ENCODE results near the gene MMP17. TPM values are rescaled to one million over a fixed set of nuclear protein-coding genes. Genes with fewer than 3 reads are reported as not detected.

The MMP17 gene
- total RNA-seq, 1 donor from 2014 or later, result 5.2 TPM

DNA sequence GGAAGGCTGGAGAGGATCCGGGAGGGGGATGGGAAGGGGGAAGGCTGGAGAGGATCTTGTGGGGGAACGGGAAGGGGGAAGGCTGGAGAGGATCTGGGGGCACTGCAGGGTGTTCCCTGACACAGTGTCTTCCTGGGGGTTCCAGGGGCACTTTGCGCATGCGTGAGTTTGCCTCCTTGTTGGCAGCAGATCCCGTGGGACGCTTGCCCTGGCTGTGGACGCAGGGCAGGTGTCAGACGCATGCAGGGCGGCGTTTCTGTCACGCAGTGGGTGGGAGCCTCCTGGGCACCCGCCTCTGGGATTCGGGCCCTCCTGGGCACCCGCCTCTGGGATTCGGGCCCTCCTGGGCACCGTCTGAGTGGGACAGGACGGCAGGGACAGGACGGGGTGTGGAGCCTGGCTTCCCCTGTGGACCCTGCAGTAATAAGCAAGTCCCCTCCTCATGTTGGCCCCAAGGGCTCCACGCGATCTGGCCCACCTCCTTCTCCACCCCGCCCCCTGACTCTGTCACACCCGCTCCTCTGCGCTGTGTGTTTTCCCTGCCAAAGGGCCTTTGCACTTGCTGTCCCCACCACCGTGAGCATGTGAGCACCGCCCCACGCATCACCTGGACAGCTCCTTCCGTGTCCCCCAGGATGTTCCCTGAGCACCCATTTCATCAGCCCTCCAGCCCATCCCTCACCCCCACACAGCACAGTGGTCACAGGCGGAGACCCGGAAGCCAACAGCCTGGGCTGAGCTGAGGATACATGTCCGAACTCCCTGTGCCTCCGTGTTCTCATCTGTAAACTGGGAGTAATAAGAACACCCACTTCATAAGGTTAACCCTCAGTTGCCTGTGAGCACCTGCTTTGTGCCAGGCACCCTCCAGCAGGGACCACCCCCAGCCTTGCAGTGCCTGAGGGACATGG lies 4.4 kb downstream of the MMP17 start:
- Histone ChIP-seq H3K9me3 (no peaks in the 10 kb centered on the region), H3K4me1 (peaks cover 41% of the 10 kb centered on the region), H3K36me3 (no peaks in the 10 kb centered on the region), H3K4me3 (peak overlapping the region; percentile 34 to 41), H3K27ac (peak overlapping the region; percentile 70), H3K27me3 (no peaks in the 10 kb centered on the region)
- no peak for DNase-seq (ENCODE audit: extremely low spot score in 2 of 2)
- TF ChIP-seq POLR2A (IDR thresholded peaks at IDR 0.05) (no peak), POLR2AphosphoS5 (IDR thresholded peaks at IDR 0.05; ENCODE audit: insufficient read depth in 1 of 2, low read depth in 1 of 2) (peak in 1 of 2 donors; percentile 29)
- TF ChIP-seq, protein P1, sequence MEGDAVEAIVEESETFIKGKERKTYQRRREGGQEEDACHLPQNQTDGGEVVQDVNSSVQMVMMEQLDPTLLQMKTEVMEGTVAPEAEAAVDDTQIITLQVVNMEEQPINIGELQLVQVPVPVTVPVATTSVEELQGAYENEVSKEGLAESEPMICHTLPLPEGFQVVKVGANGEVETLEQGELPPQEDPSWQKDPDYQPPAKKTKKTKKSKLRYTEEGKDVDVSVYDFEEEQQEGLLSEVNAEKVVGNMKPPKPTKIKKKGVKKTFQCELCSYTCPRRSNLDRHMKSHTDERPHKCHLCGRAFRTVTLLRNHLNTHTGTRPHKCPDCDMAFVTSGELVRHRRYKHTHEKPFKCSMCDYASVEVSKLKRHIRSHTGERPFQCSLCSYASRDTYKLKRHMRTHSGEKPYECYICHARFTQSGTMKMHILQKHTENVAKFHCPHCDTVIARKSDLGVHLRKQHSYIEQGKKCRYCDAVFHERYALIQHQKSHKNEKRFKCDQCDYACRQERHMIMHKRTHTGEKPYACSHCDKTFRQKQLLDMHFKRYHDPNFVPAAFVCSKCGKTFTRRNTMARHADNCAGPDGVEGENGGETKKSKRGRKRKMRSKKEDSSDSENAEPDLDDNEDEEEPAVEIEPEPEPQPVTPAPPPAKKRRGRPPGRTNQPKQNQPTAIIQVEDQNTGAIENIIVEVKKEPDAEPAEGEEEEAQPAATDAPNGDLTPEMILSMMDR (IDR thresholded peaks at IDR 0.05), result no peak
- intact Hi-C loops (cut with DNase I), result no loop called here

DNA sequence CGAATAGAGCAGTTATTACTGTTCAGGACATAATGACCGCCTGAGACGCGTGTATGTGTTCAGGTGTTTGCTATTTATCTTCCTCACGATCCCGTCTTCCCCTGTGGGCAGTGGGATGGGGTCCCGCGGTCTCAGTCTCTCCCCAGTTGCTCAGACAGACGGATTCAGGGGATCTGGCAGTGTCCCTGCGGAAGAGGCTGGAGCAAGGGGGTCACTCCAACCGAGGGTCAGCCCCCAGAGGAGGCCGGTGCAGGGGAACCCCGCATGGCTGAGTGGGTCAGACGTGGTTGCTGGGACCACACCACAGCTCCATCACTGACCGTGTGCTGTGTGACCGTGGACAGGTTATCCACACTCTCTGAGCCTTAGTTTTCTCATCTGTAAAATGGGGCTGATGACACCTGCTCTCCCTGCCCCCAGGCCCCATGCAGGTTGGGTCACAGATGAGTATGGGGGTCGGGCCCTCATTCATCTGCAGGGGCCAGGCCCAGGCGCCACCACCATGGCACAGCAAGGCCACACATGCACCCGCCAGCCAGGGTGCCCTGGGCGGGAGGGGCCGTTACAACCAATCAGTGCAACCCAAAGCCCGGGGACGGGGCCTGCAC lies 5.2 kb downstream of the MMP17 start:
- H3K4me3 ChIP-seq, result no peak overlapping the region
- no peaks in the 10 kb centered on the region for H3K27me3 ChIP-seq
- no peaks in the 10 kb centered on the region for H3K9me3 ChIP-seq
- peaks cover 35% of the 10 kb centered on the region for H3K4me1 ChIP-seq
- TF ChIP-seq, protein P1 (IDR thresholded peaks at IDR 0.05), result no peak
- TF ChIP-seq POLR2A (IDR thresholded peaks at IDR 0.05), result no peak
- TF ChIP-seq POLR2AphosphoS5 (IDR thresholded peaks at IDR 0.05; ENCODE audit: insufficient read depth in 1 of 2, low read depth in 1 of 2), result no peak
- intact Hi-C loops (cut with DNase I), result no loop called here
- H3K36me3 ChIP-seq, result no peaks in the 10 kb centered on the region
- no peak overlapping the region for H3K27ac ChIP-seq
- DNase-seq (ENCODE audit: extremely low spot score in 2 of 2), result no peak

DNA sequence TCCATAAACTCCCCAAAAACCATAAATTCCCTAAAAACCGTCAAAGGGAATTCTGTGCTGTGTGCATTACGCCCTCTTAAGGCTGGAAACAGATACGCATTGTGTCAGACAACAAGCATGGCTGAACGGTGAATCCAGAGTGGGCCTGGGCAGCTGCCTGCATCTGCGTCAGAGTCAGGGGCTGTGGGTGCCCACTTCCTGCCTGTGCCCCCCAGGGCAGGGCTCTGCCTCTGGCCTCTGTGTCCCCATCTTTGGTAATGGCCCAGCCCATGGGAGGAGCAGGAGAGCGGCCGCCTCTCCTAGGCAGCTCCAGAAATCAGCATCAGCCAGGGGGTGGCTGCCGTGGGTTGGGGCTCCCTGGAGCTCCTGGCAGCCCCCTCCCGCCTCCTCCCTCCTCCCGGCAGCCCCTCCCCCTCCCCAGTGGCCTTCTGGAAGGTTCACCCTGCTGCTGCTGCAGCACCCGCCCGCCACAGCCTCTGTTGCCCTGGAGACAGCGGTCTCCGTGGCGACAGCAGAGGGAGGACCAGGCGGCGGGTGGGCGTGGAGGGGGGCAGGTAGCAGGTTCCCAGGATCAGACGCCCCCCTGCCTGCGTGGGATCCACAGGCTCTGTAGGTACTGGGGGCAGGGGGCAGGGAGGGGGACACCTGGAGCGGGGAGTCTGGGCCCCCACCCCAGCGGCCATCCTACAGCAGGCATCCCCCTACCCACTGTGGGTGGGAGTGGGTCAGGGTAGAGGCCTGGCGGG lies 5.9 kb downstream of the MMP17 start:
- Histone ChIP-seq H3K36me3 (no peaks in the 10 kb centered on the region), H3K27me3 (no peaks in the 10 kb centered on the region), H3K4me3 (no peak overlapping the region), H3K4me1 (peaks cover 30% of the 10 kb centered on the region), H3K27ac (no peak overlapping the region), H3K9me3 (no peaks in the 10 kb centered on the region)
- DNase-seq (ENCODE audit: extremely low spot score in 2 of 2), result no peak
- TF ChIP-seq, protein P1 (IDR thresholded peaks at IDR 0.05), result no peak
- no peak for TF ChIP-seq POLR2AphosphoS5 (IDR thresholded peaks at IDR 0.05; ENCODE audit: insufficient read depth in 1 of 2, low read depth in 1 of 2)
- intact Hi-C loops (cut with DNase I), result no loop called here

DNA sequence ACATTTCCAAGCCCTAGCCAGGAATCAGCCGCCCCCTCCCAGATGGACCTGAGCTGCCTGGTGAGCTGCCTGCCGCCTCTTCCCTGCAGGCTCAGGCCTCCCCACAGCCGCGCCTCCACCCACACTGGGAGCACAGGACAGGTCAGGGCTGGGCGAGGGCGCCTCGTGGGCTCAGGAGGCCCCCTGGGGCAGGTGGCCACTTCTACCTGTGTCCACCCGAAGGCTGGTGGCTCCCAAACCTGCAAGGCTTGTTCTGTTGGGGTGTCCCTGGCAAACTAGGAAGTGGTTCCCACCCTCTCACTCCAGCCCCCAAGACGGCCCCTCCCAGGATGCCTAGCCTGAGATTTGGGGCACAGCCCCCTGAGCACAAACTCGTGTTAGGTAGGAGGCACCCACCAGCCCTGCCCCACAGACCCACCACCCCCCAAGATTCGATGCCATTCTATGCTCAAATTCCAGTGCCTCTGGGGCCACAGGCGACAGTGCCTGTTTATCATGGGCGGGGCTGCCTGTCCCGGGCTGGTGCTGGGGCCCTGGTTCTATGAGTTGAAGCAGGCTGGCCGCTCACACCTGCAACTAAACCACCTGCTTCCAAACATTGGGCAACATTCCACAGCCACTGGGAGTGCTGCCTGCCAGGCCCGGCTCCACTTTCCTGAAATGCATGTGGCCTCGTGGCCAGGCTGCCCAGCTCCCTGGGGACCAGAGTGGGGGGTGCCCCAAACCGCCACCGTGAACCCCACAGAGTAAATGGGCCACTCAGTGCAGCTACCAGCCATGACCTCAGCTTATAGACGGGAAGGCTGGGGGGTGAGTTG lies 6.8 kb downstream of the MMP17 start:
- TF ChIP-seq POLR2AphosphoS5 (IDR thresholded peaks at IDR 0.05; ENCODE audit: insufficient read depth in 1 of 2, low read depth in 1 of 2) (no peak), POLR2A (IDR thresholded peaks at IDR 0.05) (no peak)
- TF ChIP-seq, protein P1 (IDR thresholded peaks at IDR 0.05), result no peak
- DNase-seq (ENCODE audit: extremely low spot score in 2 of 2), result no peak
- Histone ChIP-seq H3K27me3 (no peaks in the 10 kb centered on the region), H3K27ac (no peak overlapping the region), H3K36me3 (no peaks in the 10 kb centered on the region), H3K4me3 (no peak overlapping the region), H3K4me1 (peaks cover 21% of the 10 kb centered on the region), H3K9me3 (no peaks in the 10 kb centered on the region)
- intact Hi-C loops (cut with DNase I), result no loop called here

Data from vagina (tissue), 2 donors.